SK-N-SH (cell line): Measurements from ENCODE around the gene FBXL12.

Experiments
- CHD2 ChIP-seq: fragments of 150-350 bp; IDR thresholded peaks from 2 replicates; pipeline ENCODE4 v1.6.1; 2018; ENCODE audit warnings: low read length; ENCODE audit not compliant: partially characterized antibody
- CTCF ChIP-seq: fragments of 200-600 bp; sonication (generic); IDR thresholded peaks from 2 replicates; pipeline ENCODE4 v1.6.1; 2017; ENCODE audit warnings: antibody characterized with exemption, mild to moderate bottlenecking, moderate library complexity
- EP300 ChIP-seq, 2 experiments: IDR thresholded peaks; 2 replicates each; pipeline versions ENCODE4 v1.4.0 to v1.6.1; 2012; ENCODE audit warnings: borderline replicate concordance in 1 of 2, low read depth in 1 of 2, low read length in 1 of 2
- POLR2AphosphoS5 ChIP-seq: IDR thresholded peaks from 2 replicates; pipeline ENCODE4 v1.6.1; 2012; ENCODE audit warnings: low read depth, low read length
- RAD21 ChIP-seq: IDR thresholded peaks from 2 replicates; pipeline ENCODE4 v1.6.1; 2012; ENCODE audit warnings: mild to moderate bottlenecking, low read length
- RCOR1 ChIP-seq: fragments of 150-350 bp; IDR thresholded peaks from 2 replicates; pipeline ENCODE4 v1.6.1; 2017; ENCODE audit warnings: antibody characterized with exemption, low read length
- TCF12 ChIP-seq: IDR thresholded peaks from 2 replicates; pipeline ENCODE4 v1.4.0; 2012

GRCh38 chr19:9789066-9789465, 29.8 kb downstream of the FBXL12 start:
- TF ChIP-seq POLR2AphosphoS5 (no peak), CTCF (no peak), TCF12 (no peak), CHD2 (no peak), RCOR1 (no peak), RAD21 (no peak), EP300 (IDR thresholded peaks at IDR 0.05; ENCODE audit: borderline replicate concordance in 1 of 2, low read depth in 1 of 2, low read length in 1 of 2) (no peak)
